ENCODE results near the gene GCG.

The GCG gene

GRCh38 chr2:162152147-162152546 is at the start of gene GCG:
Gene GCG, minus strand, starts transcription at chr2:162152247. Its CDS starts 3,069 bp downstream, at chr2:162149178.
- no peak for DNase-seq

GRCh38 chr2:162200636-162201035 is 48.6 kb upstream of the GCG start:
- no peak for DNase-seq

- DNase-seq, result no peak
Measured at GRCh38 chr2:162199913-162200312, 47.9 kb upstream of the GCG start.

GRCh38 chr2:162198239-162198638 is 46.2 kb upstream of the GCG start:
- no peak for DNase-seq

GRCh38 chr2:162197069-162197825 is 45.2 kb upstream of the GCG start:
- DNase-seq, result no peak

- DNase-seq, result no peak
Measured at GRCh38 chr2:162196638-162197037, 44.6 kb upstream of the GCG start.

- no peak for DNase-seq
Measured at GRCh38 chr2:162188451-162188850, 36.4 kb upstream of the GCG start.

- no peak for DNase-seq
Measured at GRCh38 chr2:162185541-162186232, 33.6 kb upstream of the GCG start.

GRCh38 chr2:162184821-162185450 is 32.9 kb upstream of the GCG start:
- no peak for DNase-seq

- no peak for DNase-seq
Measured at GRCh38 chr2:162184359-162184758, 32.3 kb upstream of the GCG start.

- no peak for DNase-seq
Measured at GRCh38 chr2:162182395-162182794, 30.3 kb upstream of the GCG start.

GRCh38 chr2:162177301-162177700 is 25.3 kb upstream of the GCG start:
- DNase-seq, result no peak

- no peak for DNase-seq
Measured at GRCh38 chr2:162175714-162176113, 23.7 kb upstream of the GCG start.

- no peak for DNase-seq
Measured at GRCh38 chr2:162174746-162175145, 22.7 kb upstream of the GCG start.

- no peak for DNase-seq
Measured at GRCh38 chr2:162172802-162173370, 20.8 kb upstream of the GCG start.

- DNase-seq, result no peak
Measured at GRCh38 chr2:162166745-162167144, 14.7 kb upstream of the GCG start.

- no peak for DNase-seq
Measured at GRCh38 chr2:162166174-162166573, 14.1 kb upstream of the GCG start.

GRCh38 chr2:162164802-162165201 is 12.8 kb upstream of the GCG start:
- no peak for DNase-seq

GRCh38 chr2:162159446-162159845 is 7.4 kb upstream of the GCG start:
- DNase-seq, result no peak

GRCh38 chr2:162156149-162156548 is 4.1 kb upstream of the GCG start:
- no peak for DNase-seq

GRCh38 chr2:162155093-162155492 is 3.0 kb upstream of the GCG start:
- no peak for DNase-seq

GRCh38 chr2:162153608-162154224 is 1.7 kb upstream of the GCG start:
- peak; percentile 78 for DNase-seq

- no peak for DNase-seq
Measured at GRCh38 chr2:162149940-162150339, 2.1 kb downstream of the GCG start.
